ENCODE data around the gene ACKR3. TPM values are rescaled to one million over a fixed set of nuclear protein-coding genes. Genes with fewer than 3 reads are reported as not detected.

The ACKR3 gene
- 55.5 TPM for total RNA-seq

GRCh38 chr2:236569573-236569973, at the start of gene ACKR3:
Gene ACKR3 (plus strand): TSS chr2:236569825. CDS start chr2:236580466, 10,641 bp downstream.
- Histone ChIP-seq H3K27me3 (no peaks in the 10 kb centered on the region), H3K9me3 (no peaks in the 10 kb centered on the region), H3K27ac (peak within 1 kb of the TSS; percentile 93), H3K4me1 (peaks cover 54% of the 10 kb centered on the region), H3K4me3 (peak within 1 kb of the TSS; percentile 53 to 69), H3K36me3 (no peaks in the 10 kb centered on the region)
- DNase-seq (ENCODE audit: extremely low spot score in 2 of 2) = peak in 1 of 2 donors; percentile 95
- TF ChIP-seq CTCF (IDR thresholded peaks at IDR 0.05) = peak; percentile 7 to 46 (median 29)
- peak in 1 of 2 donors; percentile 75 for TF ChIP-seq POLR2AphosphoS5 (IDR thresholded peaks at IDR 0.05; ENCODE audit: insufficient read depth in 1 of 2, low read depth in 1 of 2)
- peak in 1 of 2 donors; percentile 41 for TF ChIP-seq POLR2A (IDR thresholded peaks at IDR 0.05)
- intact Hi-C loops (cut with DNase I) = no loop called here

- no peak for DNase-seq (ENCODE audit: extremely low spot score in 2 of 2)
- Histone ChIP-seq H3K4me1 (no peaks in the 10 kb centered on the region), H3K4me3 (no peak overlapping the region), H3K9me3 (no peaks in the 10 kb centered on the region), H3K27ac (no peak overlapping the region), H3K36me3 (no peaks in the 10 kb centered on the region), H3K27me3 (no peaks in the 10 kb centered on the region)
- TF ChIP-seq POLR2AphosphoS5 (IDR thresholded peaks at IDR 0.05; ENCODE audit: insufficient read depth in 1 of 2, low read depth in 1 of 2) (no peak), CTCF (IDR thresholded peaks at IDR 0.05) (no peak), POLR2A (IDR thresholded peaks at IDR 0.05) (no peak)
- intact Hi-C loops (cut with DNase I) = no loop called here
Observed at GRCh38 chr2:236521556-236521955, 48.1 kb upstream of the ACKR3 start.

- Histone ChIP-seq H3K9me3 (no peaks in the 10 kb centered on the region), H3K4me3 (no peak overlapping the region), H3K36me3 (no peaks in the 10 kb centered on the region), H3K4me1 (no peaks in the 10 kb centered on the region), H3K27me3 (no peaks in the 10 kb centered on the region), H3K27ac (no peak overlapping the region)
- intact Hi-C loops (cut with DNase I) = no loop called here
- DNase-seq (ENCODE audit: extremely low spot score in 2 of 2) = no peak
- TF ChIP-seq CTCF (IDR thresholded peaks at IDR 0.05) (no peak), POLR2A (IDR thresholded peaks at IDR 0.05) (no peak), POLR2AphosphoS5 (IDR thresholded peaks at IDR 0.05; ENCODE audit: insufficient read depth in 1 of 2, low read depth in 1 of 2) (no peak)
Observed at GRCh38 chr2:236523249-236523648, 46.4 kb upstream of the ACKR3 start.

GRCh38 chr2:236525411-236525997, 44.1 kb upstream of the ACKR3 start:
- intact Hi-C loops (cut with DNase I) = no loop called here
- Histone ChIP-seq H3K27ac (no peak overlapping the region), H3K9me3 (no peaks in the 10 kb centered on the region), H3K4me3 (no peak overlapping the region), H3K27me3 (no peaks in the 10 kb centered on the region), H3K36me3 (no peaks in the 10 kb centered on the region), H3K4me1 (no peaks in the 10 kb centered on the region)
- TF ChIP-seq CTCF (IDR thresholded peaks at IDR 0.05) (no peak), POLR2A (IDR thresholded peaks at IDR 0.05) (no peak), POLR2AphosphoS5 (IDR thresholded peaks at IDR 0.05; ENCODE audit: insufficient read depth in 1 of 2, low read depth in 1 of 2) (no peak)
- DNase-seq (ENCODE audit: extremely low spot score in 2 of 2) = no peak

- intact Hi-C loops (cut with DNase I) = no loop called here
- no peaks in the 10 kb centered on the region for H3K4me1 ChIP-seq
- H3K36me3 ChIP-seq = no peaks in the 10 kb centered on the region
- no peak overlapping the region for H3K4me3 ChIP-seq
- H3K27me3 ChIP-seq = no peaks in the 10 kb centered on the region
- H3K27ac ChIP-seq = no peak overlapping the region
- no peaks in the 10 kb centered on the region for H3K9me3 ChIP-seq
- peak in 1 of 2 donors; percentile 54 for DNase-seq (ENCODE audit: extremely low spot score in 2 of 2)
- TF ChIP-seq POLR2A (IDR thresholded peaks at IDR 0.05) (no peak), POLR2AphosphoS5 (IDR thresholded peaks at IDR 0.05; ENCODE audit: insufficient read depth in 1 of 2, low read depth in 1 of 2) (no peak), CTCF (IDR thresholded peaks at IDR 0.05) (no peak)
Observed at GRCh38 chr2:236526455-236527158, 43.0 kb upstream of the ACKR3 start.

All from vagina (tissue), 2 donors.